Spleen (tissue), 11 donors: Measurements from ENCODE around the gene DLG2. TPM values are rescaled to one million over a fixed set of nuclear protein-coding genes. Genes with fewer than 3 reads are reported as not detected.

ENCODE experiments used
- DNase-seq: peaks from one replicate; pipeline ENCODE4 v3.0.0-alpha.2; 2020
- H3K27ac ChIP-seq, 8 donors: fragments of 200-600 bp; sonication (generic) in 7 of 8; 1 replicate in 4 of 8; 2 replicates in 4 of 8; pipeline versions ENCODE4 v1.5.0 to v1.8.0; 2016 to 2021; ENCODE audit warnings: inconsistent platforms in 4 of 8, mild to moderate bottlenecking in 4 of 8, moderate library complexity in 1 of 8
- H3K27me3 ChIP-seq, 7 donors: fragments of 200-600 bp; sonication (generic) in 6 of 7; replicated peaks in 1 of 7; 1 replicate in 4 of 7; 2 replicates in 3 of 7; pipeline versions ENCODE4 v1.5.0 to v1.8.0; 2016 to 2021; ENCODE audit warnings: inconsistent platforms in 3 of 7, mild to moderate bottlenecking in 1 of 7
- H3K36me3 ChIP-seq, 6 donors: fragments of 200-600 bp; sonication (generic) in 5 of 6; 1 replicate in 4 of 6; 2 replicates in 2 of 6; pipeline versions ENCODE4 v1.5.0 to v1.8.0; 2016 to 2021; ENCODE audit warnings: inconsistent platforms in 2 of 6
- H3K4me1 ChIP-seq, 6 donors: fragments of 200-600 bp; sonication (generic) in 5 of 6; 1 replicate in 3 of 6; 2 replicates in 3 of 6; pipeline versions ENCODE4 v1.5.0 to v1.8.0; 2016 to 2021; ENCODE audit warnings: inconsistent platforms in 3 of 6
- H3K4me3 ChIP-seq, 8 donors: fragments of 200-600 bp; sonication (generic) in 7 of 8; 1 replicate in 4 of 8; 2 replicates in 4 of 8; pipeline versions ENCODE4 v1.5.0 to v1.8.0; 2016 to 2021; ENCODE audit warnings: inconsistent platforms in 4 of 8, mild to moderate bottlenecking in 4 of 8, moderate library complexity in 2 of 8
- H3K9me3 ChIP-seq, 8 donors: fragments of 200-600 bp; sonication (generic) in 7 of 8; 1 replicate in 4 of 8; 2 replicates in 4 of 8; pipeline versions ENCODE4 v1.5.0 to v1.8.0; 2016 to 2021; ENCODE audit warnings: inconsistent platforms in 4 of 8
- POLR2A ChIP-seq, 3 donors: fragments of 450-650 bp; IDR thresholded peaks; one replicate each; pipeline ENCODE4 v1.5.1; 2017; ENCODE audit warnings: antibody characterized with exemption in 3 of 3, mild to moderate bottlenecking in 1 of 3
- POLR2AphosphoS5 ChIP-seq, 3 donors: sonication (generic); formaldehyde crosslinking; IDR thresholded peaks; one replicate each; pipeline ENCODE4 v1.5.1; 2017; ENCODE audit warnings: antibody characterized with exemption in 3 of 3
- WGBS, 5 donors: extraction: QIAGEN DNeasy Blood & Tissue Kit in 3 of 5; methylation state at CpG; one replicate each; pipeline versions ENCODE4 v1.1.5 to v1.1.7; 2013 to 2018; 5-methylcytosine and 5-hydroxymethylcytosine counted together
- intact Hi-C: fragments of 100-400 bp; cut with DNase I; formaldehyde crosslinking; loops from one replicate; pipeline ENCODE4 v1.15.0; 2023; ENCODE audit warnings: low total_unique reads
- polyA plus RNA-seq, 3 donors: library from polyadenylated mRNA; stranded (reverse); fragments of 200-250 nt; gene quantifications; one replicate each; pipeline ENCODE4 v1.2.1, GENCODE V29; 2013
- total RNA-seq, 7 donors: library from RNA; depleted of rRNA in 3 of 7; stranded (reverse); fragments of >200 nt in 3 of 7; fragmentation: NEBNext Ultra II Directional in 4 of 7; extraction: Animal tissue kit (Norgen Biotek cat#: 25700) in 4 of 7; gene quantifications; one replicate each; pipeline versions ENCODE4 v1.1.0 to v1.2.1, GENCODE V29; 2016 to 2021
- TF ChIP-seq, protein P1 (sequence below), 11 experiments: fragments of 200-600 bp in 7 of 11; fragments of 450-650 bp in 4 of 11; sonication (generic) in 4 of 11; IDR thresholded peaks in 8 of 11; conservative IDR thresholded peaks in 3 of 11; 1 replicate in 7 of 11; 2 replicates in 4 of 11; pipeline versions ENCODE4 v1.4.0 to v1.8.0; 2016 to 2021; ENCODE audit warnings: antibody characterized with exemption in 11 of 11, inconsistent platforms in 4 of 11, mild to moderate bottlenecking in 1 of 11
- donor health status: healthy with polysubstance abuse.
- donor health status: DM: no; HTN: no; CAD: no; lungs with moderate emphysema.
- donor health status: DM: no; HTN: no; CAD: no.
- donor health status: Bipolar disorder and iron deficiency.
- donor health status: healthy.
- donor health status: DM: no; HTN: no; CAD: no.
- donor health status: DM: yes; HTN: yes; CAD: no.

The DLG2 gene
- total and polyA plus RNA-seq, 10 donors, result 0.43 to 12.7 (median 7.9) TPM

DNA sequence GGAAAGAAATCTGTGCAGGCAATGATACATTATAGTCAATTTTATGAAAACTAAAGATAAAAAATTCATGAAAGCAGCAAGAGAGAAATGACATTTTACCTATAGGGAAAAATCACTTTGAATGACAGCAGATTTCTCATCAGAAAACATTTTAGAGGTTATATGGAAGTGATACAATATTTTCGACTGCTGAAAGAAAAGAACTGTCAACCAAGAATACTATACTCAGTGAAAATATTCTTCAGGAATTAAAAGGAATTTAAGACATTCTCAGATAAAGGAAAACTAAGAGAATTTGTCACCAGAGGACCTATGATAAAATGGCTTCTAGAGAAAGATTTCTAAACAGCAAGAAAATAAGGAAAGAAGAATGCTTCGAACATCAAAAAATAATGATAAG, 820.8 kb downstream of the DLG2 start:
- WGBS, 5 donors, result 79 to 97% (median 82%) methylated on average over 2 of the region's 2 CpGs

GRCh38 chr11:84804041-84804440, 823.1 kb downstream of the DLG2 start:
- 52 to 73% (median 69%) methylated on average over 1 of the region's 1 CpG for WGBS, 5 donors
- no peak overlapping the region for H3K4me3 ChIP-seq
- TF ChIP-seq, protein P1, sequence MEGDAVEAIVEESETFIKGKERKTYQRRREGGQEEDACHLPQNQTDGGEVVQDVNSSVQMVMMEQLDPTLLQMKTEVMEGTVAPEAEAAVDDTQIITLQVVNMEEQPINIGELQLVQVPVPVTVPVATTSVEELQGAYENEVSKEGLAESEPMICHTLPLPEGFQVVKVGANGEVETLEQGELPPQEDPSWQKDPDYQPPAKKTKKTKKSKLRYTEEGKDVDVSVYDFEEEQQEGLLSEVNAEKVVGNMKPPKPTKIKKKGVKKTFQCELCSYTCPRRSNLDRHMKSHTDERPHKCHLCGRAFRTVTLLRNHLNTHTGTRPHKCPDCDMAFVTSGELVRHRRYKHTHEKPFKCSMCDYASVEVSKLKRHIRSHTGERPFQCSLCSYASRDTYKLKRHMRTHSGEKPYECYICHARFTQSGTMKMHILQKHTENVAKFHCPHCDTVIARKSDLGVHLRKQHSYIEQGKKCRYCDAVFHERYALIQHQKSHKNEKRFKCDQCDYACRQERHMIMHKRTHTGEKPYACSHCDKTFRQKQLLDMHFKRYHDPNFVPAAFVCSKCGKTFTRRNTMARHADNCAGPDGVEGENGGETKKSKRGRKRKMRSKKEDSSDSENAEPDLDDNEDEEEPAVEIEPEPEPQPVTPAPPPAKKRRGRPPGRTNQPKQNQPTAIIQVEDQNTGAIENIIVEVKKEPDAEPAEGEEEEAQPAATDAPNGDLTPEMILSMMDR (IDR thresholded peaks at IDR 0.05 in 8 of 11, conservative IDR thresholded peaks at IDR 0.05 in 3 of 11), result no peak
- TF ChIP-seq POLR2AphosphoS5 (IDR thresholded peaks at IDR 0.05), result no peak
- TF ChIP-seq POLR2A (IDR thresholded peaks at IDR 0.05), result no peak
- peaks cover 0 to 44% (median 35%) of the 10 kb centered on the region in 8 donors for H3K9me3 ChIP-seq
- H3K27ac ChIP-seq, result no peak overlapping the region
- no peaks in the 10 kb centered on the region for H3K36me3 ChIP-seq
- no peak for DNase-seq
- no peaks in the 10 kb centered on the region for H3K27me3 ChIP-seq
- no peaks in the 10 kb centered on the region for H3K4me1 ChIP-seq
- intact Hi-C loops, result no loop called here

More for the DNA sequence above, 820.8 kb downstream of the DLG2 start:
- DNase-seq, result no peak
- H3K27me3 ChIP-seq, result no peaks in the 10 kb centered on the region
- intact Hi-C loops, result no loop called here
- peaks cover 0 to 44% (median 35%) of the 10 kb centered on the region in 8 donors for H3K9me3 ChIP-seq
- no peak overlapping the region for H3K27ac ChIP-seq
- TF ChIP-seq, protein P1 (IDR thresholded peaks at IDR 0.05 in 8 of 11, conservative IDR thresholded peaks at IDR 0.05 in 3 of 11), result no peak
- TF ChIP-seq POLR2A (IDR thresholded peaks at IDR 0.05) (no peak), POLR2AphosphoS5 (IDR thresholded peaks at IDR 0.05) (no peak)
- no peak overlapping the region for H3K4me3 ChIP-seq
- H3K36me3 ChIP-seq, result no peaks in the 10 kb centered on the region
- H3K4me1 ChIP-seq, result no peaks in the 10 kb centered on the region

GRCh38 chr11:84800755-84801346, 826.3 kb downstream of the DLG2 start:
- TF ChIP-seq, protein P1 (IDR thresholded peaks at IDR 0.05 in 8 of 11, conservative IDR thresholded peaks at IDR 0.05 in 3 of 11), result peak in 1 of 11 experiments; percentile 12
- no peak for TF ChIP-seq POLR2AphosphoS5 (IDR thresholded peaks at IDR 0.05)
- DNase-seq, result no peak
- H3K4me1 ChIP-seq, result no peaks in the 10 kb centered on the region
- peaks cover 0 to 25% (median 15%) of the 10 kb centered on the region in 8 donors for H3K9me3 ChIP-seq
- no peak overlapping the region for H3K27ac ChIP-seq
- intact Hi-C loops, result no loop called here
- H3K36me3 ChIP-seq, result no peaks in the 10 kb centered on the region
- 77 to 95% (median 84%) methylated on average over 8 of the region's 8 CpGs for WGBS, 5 donors
- no peaks in the 10 kb centered on the region for H3K27me3 ChIP-seq
- H3K4me3 ChIP-seq, result no peak overlapping the region

DNA sequence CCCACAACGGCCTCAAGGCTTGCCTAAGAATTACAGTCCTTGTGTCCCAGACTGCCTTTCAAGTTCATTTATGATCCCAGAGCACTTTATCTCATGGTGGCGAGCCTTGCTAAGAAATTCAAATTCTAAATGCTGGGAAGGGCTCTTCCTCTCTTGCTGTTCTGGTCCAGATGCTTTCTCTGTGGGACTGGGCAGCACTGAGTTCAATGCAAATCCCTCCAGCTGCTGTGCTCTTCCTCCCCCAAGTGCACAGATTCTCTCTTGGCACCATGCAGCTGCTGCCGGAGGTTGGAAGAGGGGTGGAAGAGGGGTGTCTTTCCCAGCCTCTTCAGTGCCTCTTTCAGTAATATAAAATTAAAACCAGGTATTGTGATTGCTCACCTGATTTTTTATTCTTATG, 828.0 kb downstream of the DLG2 start:
- WGBS, 5 donors, result 76 to 83% (median 78%) methylated on average over 3 of the region's 3 CpGs
- TF ChIP-seq POLR2A (IDR thresholded peaks at IDR 0.05), result no peak
- no peak for TF ChIP-seq POLR2AphosphoS5 (IDR thresholded peaks at IDR 0.05)
- TF ChIP-seq, protein P1 (IDR thresholded peaks at IDR 0.05 in 8 of 11, conservative IDR thresholded peaks at IDR 0.05 in 3 of 11), result no peak
- intact Hi-C loops, result no loop called here
- Histone ChIP-seq H3K27ac (no peak overlapping the region), H3K4me3 (no peak overlapping the region), H3K9me3 (peaks cover 0 to 24% (median 5%) of the 10 kb centered on the region in 8 donors), H3K36me3 (no peaks in the 10 kb centered on the region), H3K27me3 (no peaks in the 10 kb centered on the region), H3K4me1 (no peaks in the 10 kb centered on the region)
- no peak for DNase-seq
